OCI-LY1 (cell line): Measurements from ENCODE around the gene COL18A1.

Experiments
- H2AFZ ChIP-seq: fragments of 200-600 bp; sonication (generic), shearing (Covaris generic); 2 replicates; pipeline ENCODE4 v1.6.0; 2014; ENCODE audit warnings: antibody characterized with exemption, mild to moderate bottlenecking, low read length
- H3F3A ChIP-seq: fragments of 200-600 bp; sonication (generic), shearing (Covaris generic); 2 replicates; pipeline ENCODE4 v1.6.0; 2014; ENCODE audit warnings: mild to moderate bottlenecking, antibody characterized with exemption, low read length, moderate library complexity; ENCODE audit not compliant: insufficient read depth
- H3K27ac ChIP-seq: fragments of 200-600 bp; sonication (generic); 2 replicates; pipeline ENCODE4 v1.5.1; 2014; ENCODE audit warnings: low read length, mixed run types, mild to moderate bottlenecking, low read depth; ENCODE audit not compliant: poor library complexity, severe bottlenecking
- H3K27me3 ChIP-seq: fragments of 200-600 bp; sonication (generic); 2 replicates; pipeline ENCODE4 v1.6.0; 2014; ENCODE audit warnings: antibody characterized with exemption, mild to moderate bottlenecking, low read length, moderate library complexity; ENCODE audit not compliant: insufficient read depth
- H3K36me3 ChIP-seq: fragments of 200-600 bp; sonication (generic); 2 replicates; pipeline ENCODE4 v1.6.1; 2014; ENCODE audit warnings: mild to moderate bottlenecking, antibody characterized with exemption, low read length, moderate library complexity, mixed read lengths; ENCODE audit not compliant: insufficient read depth
- H3K4me1 ChIP-seq: fragments of 200-600 bp; sonication (generic); 2 replicates; pipeline ENCODE4 v1.5.1; 2014; ENCODE audit warnings: mild to moderate bottlenecking, low read length, moderate library complexity; ENCODE audit not compliant: insufficient read depth, severe bottlenecking
- H3K4me2 ChIP-seq: fragments of 200-600 bp; sonication (generic), shearing (Covaris generic); 2 replicates; pipeline ENCODE4 v1.6.1; 2014; ENCODE audit warnings: low read length
- H3K4me3 ChIP-seq: fragments of 200-600 bp; sonication (generic); 2 replicates; pipeline ENCODE4 v1.5.1; 2014; ENCODE audit warnings: low read length, low read depth, mild to moderate bottlenecking, mixed read lengths; ENCODE audit not compliant: poor library complexity, severe bottlenecking
- H3K79me2 ChIP-seq: fragments of 200-600 bp; shearing (Covaris generic); 2 replicates; pipeline ENCODE4 v1.6.1; 2016; ENCODE audit warnings: mixed run types, low read length, mixed read lengths; ENCODE audit not compliant: insufficient read depth
- H3K9ac ChIP-seq: fragments of 200-600 bp; sonication (generic), shearing (Covaris generic); 2 replicates; pipeline ENCODE4 v1.6.1; 2014; ENCODE audit warnings: mild to moderate bottlenecking, low read length, mixed read lengths
- H3K9me2 ChIP-seq: fragments of 200-600 bp; sonication (generic), shearing (Covaris generic); 2 replicates; pipeline ENCODE4 v1.6.1; 2014; ENCODE audit warnings: low read depth, mild to moderate bottlenecking, low read length, mixed read lengths
- H3K9me3 ChIP-seq: fragments of 200-600 bp; shearing (Covaris generic); 2 replicates; pipeline ENCODE4 v1.6.1; 2014; ENCODE audit warnings: low read length, mixed read lengths
- H4K20me1 ChIP-seq: fragments of 200-600 bp; sonication (generic), shearing (Covaris generic); 2 replicates; pipeline ENCODE4 v1.6.0; 2016; ENCODE audit warnings: mild to moderate bottlenecking, low read length; ENCODE audit not compliant: insufficient read depth
- CTCF ChIP-seq: fragments of 200-600 bp; sonication (generic), shearing (Covaris generic); IDR thresholded peaks from 2 replicates; pipeline ENCODE4 v1.5.1; 2017; ENCODE audit warnings: mild to moderate bottlenecking, antibody characterized with exemption, low read length, moderate library complexity, mixed read lengths
- EZH2 ChIP-seq: fragments of 200-600 bp; sonication (generic), shearing (Covaris generic); IDR thresholded peaks from 2 replicates; pipeline ENCODE4 v1.8.0; 2017; ENCODE audit warnings: borderline replicate concordance, mixed run types, mild to moderate bottlenecking, antibody characterized with exemption, low read length, moderate library complexity, mixed read lengths

Gene COL18A1

GRCh38 chr21:45408271-45408791 lies 3.4 kb downstream of the COL18A1 start:
- Histone ChIP-seq H3K9me3 (no peaks in the 10 kb centered on the region), H3K27me3 (no peaks in the 10 kb centered on the region), H3K79me2 (no peaks in the 10 kb centered on the region), H3F3A (no peaks in the 10 kb centered on the region), H3K36me3 (no peaks in the 10 kb centered on the region), H3K9me2 (no peaks in the 10 kb centered on the region), H3K4me1 (no peaks in the 10 kb centered on the region), H3K4me3 (no peak overlapping the region), H4K20me1 (no peaks in the 10 kb centered on the region), H3K4me2 (no peak overlapping the region), H3K9ac (no peak overlapping the region), H3K27ac (no peak overlapping the region), H2AFZ (no peak overlapping the region)
- no peak for TF ChIP-seq CTCF
- TF ChIP-seq EZH2 = no peak

GRCh38 chr21:45408801-45409261 lies 3.9 kb downstream of the COL18A1 start:
- Histone ChIP-seq H3K79me2 (no peaks in the 10 kb centered on the region), H3K36me3 (no peaks in the 10 kb centered on the region), H3K9me2 (no peaks in the 10 kb centered on the region), H4K20me1 (no peaks in the 10 kb centered on the region), H3F3A (no peaks in the 10 kb centered on the region), H3K4me1 (no peaks in the 10 kb centered on the region), H3K9me3 (no peaks in the 10 kb centered on the region), H3K9ac (no peak overlapping the region), H2AFZ (no peak overlapping the region), H3K4me3 (no peak overlapping the region), H3K4me2 (no peak overlapping the region), H3K27me3 (no peaks in the 10 kb centered on the region), H3K27ac (no peak overlapping the region)
- TF ChIP-seq CTCF = no peak
- no peak for TF ChIP-seq EZH2

GRCh38 chr21:45409466-45410150 lies 4.6 kb downstream of the COL18A1 start:
- Histone ChIP-seq H3F3A (no peaks in the 10 kb centered on the region), H3K36me3 (no peaks in the 10 kb centered on the region), H3K9ac (no peak overlapping the region), H4K20me1 (no peaks in the 10 kb centered on the region), H3K9me2 (no peaks in the 10 kb centered on the region), H3K27me3 (0 out of 2 replicates have a peak, but pooled peaks cover 6% of the 10 kb centered on the region), H3K9me3 (no peaks in the 10 kb centered on the region), H3K4me1 (no peaks in the 10 kb centered on the region), H2AFZ (no peak overlapping the region), H3K4me2 (no peak overlapping the region), H3K79me2 (no peaks in the 10 kb centered on the region), H3K27ac (no peak overlapping the region), H3K4me3 (no peak overlapping the region)
- TF ChIP-seq EZH2 (no peak), CTCF (no peak)
